IPS-15b (cell line): ENCODE data around the gene SPPL3.

Source experiments
- H3K27me3 ChIP-seq: one replicate; pipeline ENCODE4 v1.6.1; 2013; ENCODE audit warnings: low read length; ENCODE audit not compliant: control insufficient read depth, insufficient read depth
- H3K36me3 ChIP-seq: one replicate; pipeline ENCODE4 v1.6.1; 2013; ENCODE audit warnings: low read length; ENCODE audit not compliant: control insufficient read depth, insufficient read depth
- H3K4me1 ChIP-seq: one replicate; pipeline ENCODE4 v1.6.1; 2013; ENCODE audit warnings: mild to moderate bottlenecking, low read length; ENCODE audit not compliant: control insufficient read depth, insufficient read depth
- H3K4me3 ChIP-seq: one replicate; pipeline ENCODE4 v1.5.1; 2013; ENCODE audit warnings: low read depth, low read length
- H3K9ac ChIP-seq: one replicate; pipeline ENCODE4 v1.6.1; 2013; ENCODE audit warnings: low read depth, mild to moderate bottlenecking, low read length
- H3K9me3 ChIP-seq: one replicate; pipeline ENCODE4 v1.6.1; 2013; ENCODE audit warnings: mild to moderate bottlenecking, low read length; ENCODE audit not compliant: control insufficient read depth, insufficient read depth

Gene SPPL3

DNA sequence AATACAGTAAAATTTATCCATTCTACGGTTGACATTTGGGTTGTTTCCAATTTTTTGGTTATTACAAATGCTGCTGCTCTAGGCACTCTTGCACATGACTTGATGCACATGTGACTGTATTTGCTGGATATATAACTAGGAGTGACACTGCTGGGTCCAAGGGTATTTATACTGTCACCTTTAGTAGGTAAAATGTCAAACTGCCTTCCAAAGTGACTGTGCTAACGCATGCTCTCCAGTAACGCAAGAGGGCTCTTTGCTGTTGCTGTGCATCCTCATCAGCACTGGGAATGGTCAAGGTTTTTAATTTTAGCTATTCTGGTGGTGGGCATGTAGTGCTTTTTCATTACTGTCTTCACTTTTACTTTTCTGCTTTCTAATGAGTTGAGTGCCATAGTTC lies 116.3 kb downstream of the SPPL3 start:
- H3K4me1 ChIP-seq: no peaks in the 10 kb centered on the region

DNA sequence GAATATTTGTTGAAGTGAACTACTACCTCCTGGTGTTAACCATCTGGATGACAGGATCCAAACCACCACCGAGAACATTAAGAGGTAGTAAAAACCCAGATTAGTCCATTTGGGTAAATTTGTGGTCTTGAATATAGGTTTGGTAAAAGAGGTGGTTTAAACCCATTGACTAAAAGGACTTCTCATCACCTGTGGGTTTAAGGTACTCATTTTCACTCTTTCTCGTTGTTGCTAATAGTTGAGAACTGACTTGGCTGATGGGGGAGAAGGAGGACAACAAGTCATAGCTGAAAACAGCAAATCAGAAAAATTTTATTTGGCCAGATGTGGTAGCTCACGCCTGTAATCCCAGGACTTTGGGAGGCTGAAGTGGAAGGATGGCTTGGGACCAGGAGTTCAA lies 119.4 kb downstream of the SPPL3 start:
- no peaks in the 10 kb centered on the region for H3K36me3 ChIP-seq
- H3K27me3 ChIP-seq: no peaks in the 10 kb centered on the region

More for the DNA sequence above, 116.3 kb downstream of the SPPL3 start:
- no peaks in the 10 kb centered on the region for H3K9me3 ChIP-seq
- no peaks in the 10 kb centered on the region for H3K36me3 ChIP-seq
- no peaks in the 10 kb centered on the region for H3K27me3 ChIP-seq
- no peak overlapping the region for H3K9ac ChIP-seq
- H3K4me3 ChIP-seq: no peak overlapping the region

DNA sequence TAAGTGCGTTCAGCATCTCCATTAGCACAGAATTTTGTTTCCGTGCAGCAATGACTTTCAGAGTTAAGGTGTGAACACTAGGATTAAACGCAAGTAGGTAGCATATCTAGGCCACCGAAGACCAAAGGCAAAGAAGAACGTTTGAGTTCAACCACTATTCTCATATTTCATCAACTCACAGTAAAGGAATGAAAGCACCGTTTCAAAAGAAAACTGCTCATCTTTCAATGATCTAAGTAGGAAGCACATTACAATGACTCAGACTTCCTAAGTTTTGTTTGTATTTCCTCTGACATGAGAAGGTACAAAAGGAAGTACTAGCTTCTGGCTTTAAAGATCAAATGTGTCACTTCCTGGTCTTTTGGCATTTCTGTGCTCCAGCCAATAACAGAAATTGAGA lies 121.0 kb downstream of the SPPL3 start:
- Histone ChIP-seq H3K4me3 (no peak overlapping the region), H3K27me3 (no peaks in the 10 kb centered on the region), H3K36me3 (no peaks in the 10 kb centered on the region), H3K9ac (no peak overlapping the region), H3K9me3 (no peaks in the 10 kb centered on the region), H3K4me1 (no peaks in the 10 kb centered on the region)

More for the DNA sequence above, 119.4 kb downstream of the SPPL3 start:
- no peaks in the 10 kb centered on the region for H3K9me3 ChIP-seq
- no peak overlapping the region for H3K4me3 ChIP-seq
- no peaks in the 10 kb centered on the region for H3K4me1 ChIP-seq
- H3K9ac ChIP-seq: no peak overlapping the region

DNA sequence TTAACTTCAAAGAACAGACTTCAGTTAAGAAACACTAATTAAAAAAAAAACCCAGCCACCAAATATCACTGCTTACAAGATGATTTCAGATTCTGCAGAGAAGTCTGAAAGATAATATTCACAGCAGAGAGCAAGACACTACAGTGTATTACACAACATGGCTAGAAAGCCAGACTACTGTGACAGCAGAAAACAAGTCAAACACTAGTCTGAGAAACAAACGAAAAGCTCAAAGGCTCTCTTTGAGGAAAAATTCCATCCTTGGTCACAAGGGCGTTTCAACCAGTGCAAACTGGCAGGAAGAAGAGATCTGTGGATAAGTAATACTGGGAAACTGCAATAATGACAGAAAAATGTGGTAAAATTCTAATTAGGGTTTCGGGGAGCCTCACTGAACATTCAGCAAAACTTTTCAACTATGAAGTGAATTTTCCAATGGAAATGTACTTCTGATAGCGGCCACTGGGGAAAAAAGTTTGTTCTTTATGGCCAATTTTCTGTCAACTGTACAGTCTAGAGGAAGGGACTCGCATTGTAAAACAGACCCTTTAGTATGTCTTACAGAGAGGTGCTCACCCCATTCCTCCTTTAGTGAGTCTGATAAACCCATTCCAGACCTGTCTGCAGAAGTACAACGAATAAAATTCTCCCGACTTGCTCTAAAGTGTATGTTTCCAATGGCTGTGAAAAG lies 128.2 kb downstream of the SPPL3 start:
- no peak overlapping the region for H3K4me3 ChIP-seq
- no peaks in the 10 kb centered on the region for H3K4me1 ChIP-seq
- no peak overlapping the region for H3K9ac ChIP-seq
- no peaks in the 10 kb centered on the region for H3K36me3 ChIP-seq
- no peaks in the 10 kb centered on the region for H3K27me3 ChIP-seq
- H3K9me3 ChIP-seq: no peaks in the 10 kb centered on the region

DNA sequence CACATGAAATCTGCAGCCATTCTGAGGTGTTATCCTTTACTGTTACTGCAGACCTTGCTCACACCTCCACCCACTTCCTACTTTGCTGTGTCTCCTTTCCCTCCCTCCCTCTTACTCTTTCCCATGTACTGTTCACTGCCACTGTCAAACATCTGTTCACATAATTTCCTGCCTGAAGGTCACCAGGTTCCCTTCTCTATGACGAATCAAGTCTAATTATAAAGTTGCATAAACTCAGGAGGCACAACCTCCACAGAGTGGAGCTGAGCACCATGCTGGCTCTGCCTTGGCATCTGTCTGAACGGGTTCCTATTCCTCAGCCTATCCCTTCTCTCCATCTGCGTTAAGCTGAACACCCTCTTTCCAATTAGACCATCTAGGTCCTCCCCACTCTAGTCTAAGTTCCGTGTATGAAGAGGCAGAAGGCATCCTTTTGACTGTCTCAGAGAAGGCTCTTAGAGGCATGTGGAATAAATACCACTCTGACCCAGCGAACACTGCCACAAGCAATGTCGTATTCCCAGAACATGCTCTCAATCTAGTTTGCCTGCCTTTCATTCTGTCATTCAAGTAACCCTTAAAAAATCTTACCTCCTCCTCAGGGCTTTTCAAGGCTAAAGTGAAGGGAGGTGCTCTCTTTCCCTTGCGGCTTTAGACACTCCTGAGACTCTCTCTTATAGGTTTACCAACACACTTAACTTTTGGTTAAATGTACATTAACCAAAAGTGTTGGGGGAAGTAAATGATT lies 129.8 kb downstream of the SPPL3 start:
- H3K9me3 ChIP-seq: no peaks in the 10 kb centered on the region
- no peak overlapping the region for H3K4me3 ChIP-seq
- no peak overlapping the region for H3K9ac ChIP-seq
- no peaks in the 10 kb centered on the region for H3K36me3 ChIP-seq
- H3K27me3 ChIP-seq: no peaks in the 10 kb centered on the region
- no peaks in the 10 kb centered on the region for H3K4me1 ChIP-seq

DNA sequence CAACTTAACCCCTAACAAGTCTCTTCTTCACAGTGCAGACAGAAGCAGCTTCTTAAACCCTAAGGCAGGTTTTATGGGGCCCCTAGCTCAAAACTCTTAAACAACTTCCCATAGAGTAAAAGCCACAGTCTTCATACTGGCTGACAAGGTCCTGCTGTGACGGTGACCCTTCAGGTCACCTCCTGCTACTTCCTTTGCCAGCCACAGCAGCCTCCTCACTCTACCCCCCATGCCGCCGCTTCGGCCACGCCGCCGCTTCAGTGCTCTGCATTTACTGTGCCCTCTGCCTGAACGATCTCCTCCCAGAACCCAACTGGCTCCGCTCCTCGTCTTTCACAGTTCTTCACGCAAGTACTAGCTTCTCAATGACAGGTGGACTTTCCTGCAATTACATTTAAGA lies 133.1 kb downstream of the SPPL3 start:
- Histone ChIP-seq H3K36me3 (peaks cover 20% of the 10 kb centered on the region), H3K4me3 (no peak overlapping the region), H3K9me3 (no peaks in the 10 kb centered on the region), H3K9ac (no peak overlapping the region), H3K27me3 (no peaks in the 10 kb centered on the region), H3K4me1 (no peaks in the 10 kb centered on the region)

DNA sequence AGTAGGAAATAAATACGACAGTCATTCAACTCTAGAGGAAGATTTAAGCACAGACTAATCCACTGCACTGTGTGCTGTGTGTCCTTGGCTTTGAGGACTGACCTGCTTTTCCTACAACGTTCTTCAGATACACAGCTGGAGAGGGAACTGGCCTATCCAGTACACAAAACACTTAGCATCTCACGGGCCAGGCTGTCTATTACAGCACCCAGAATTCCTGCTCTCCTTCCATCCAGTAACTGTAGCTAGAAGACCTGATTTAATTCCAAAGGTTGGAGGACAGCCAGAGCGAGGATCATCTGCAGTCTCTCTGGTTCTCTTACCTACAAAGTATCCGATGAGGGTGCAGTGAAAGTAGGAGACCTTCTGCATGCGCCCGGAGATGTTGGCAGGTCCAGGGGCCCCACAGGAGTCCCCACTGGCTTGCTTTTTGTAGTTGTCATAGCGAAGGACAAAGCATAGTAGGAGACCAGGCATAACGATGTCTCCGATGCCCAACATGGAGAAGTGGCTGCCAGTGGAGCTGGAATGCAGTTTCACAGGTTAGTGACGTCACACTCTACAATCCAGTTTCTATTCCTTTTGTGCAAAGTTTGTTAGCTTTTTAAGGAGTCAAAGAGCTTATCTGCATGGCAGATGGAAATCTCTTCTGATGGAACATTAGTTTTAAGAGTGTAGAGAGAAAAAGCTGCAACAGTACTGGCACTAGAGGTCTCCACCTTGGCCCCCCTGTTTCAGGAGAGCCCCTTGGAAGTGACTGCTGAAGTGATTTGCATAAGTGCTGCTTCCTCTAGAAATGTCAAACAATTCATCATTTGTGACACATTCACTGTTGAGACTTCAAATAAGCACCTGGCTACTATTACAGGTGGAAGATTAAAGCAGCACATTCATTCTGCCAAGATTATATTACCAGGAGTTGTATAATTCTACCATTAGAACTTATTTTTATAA lies 136.8 kb downstream of the SPPL3 start:
- H3K27me3 ChIP-seq: no peaks in the 10 kb centered on the region
- no peaks in the 10 kb centered on the region for H3K4me1 ChIP-seq
- H3K9me3 ChIP-seq: no peaks in the 10 kb centered on the region
- H3K4me3 ChIP-seq: no peak overlapping the region
- no peak overlapping the region for H3K9ac ChIP-seq
- peaks cover 26% of the 10 kb centered on the region for H3K36me3 ChIP-seq

DNA sequence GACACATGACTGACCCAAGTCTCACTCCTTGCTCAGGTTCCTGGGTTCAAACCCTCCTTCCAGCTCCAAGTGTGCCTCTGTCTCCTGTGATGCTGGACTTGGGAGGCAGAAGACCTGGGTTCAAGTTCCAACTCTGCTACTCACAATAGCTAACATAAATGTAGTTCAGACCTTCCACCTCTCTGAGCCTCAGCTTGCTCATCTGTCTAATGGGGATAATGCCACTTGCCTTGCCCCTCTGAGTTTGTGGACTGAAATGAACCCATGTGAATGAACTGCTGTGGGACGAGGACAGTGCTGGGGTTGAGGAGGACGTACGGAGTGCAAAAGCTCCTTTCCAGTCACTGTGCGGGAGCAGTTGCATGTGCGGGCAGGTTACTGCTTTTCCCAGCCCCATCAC lies 137.6 kb downstream of the SPPL3 start:
- Histone ChIP-seq H3K4me1 (no peaks in the 10 kb centered on the region), H3K4me3 (no peak overlapping the region), H3K9me3 (no peaks in the 10 kb centered on the region), H3K36me3 (peaks cover 26% of the 10 kb centered on the region), H3K27me3 (no peaks in the 10 kb centered on the region), H3K9ac (no peak overlapping the region)

DNA sequence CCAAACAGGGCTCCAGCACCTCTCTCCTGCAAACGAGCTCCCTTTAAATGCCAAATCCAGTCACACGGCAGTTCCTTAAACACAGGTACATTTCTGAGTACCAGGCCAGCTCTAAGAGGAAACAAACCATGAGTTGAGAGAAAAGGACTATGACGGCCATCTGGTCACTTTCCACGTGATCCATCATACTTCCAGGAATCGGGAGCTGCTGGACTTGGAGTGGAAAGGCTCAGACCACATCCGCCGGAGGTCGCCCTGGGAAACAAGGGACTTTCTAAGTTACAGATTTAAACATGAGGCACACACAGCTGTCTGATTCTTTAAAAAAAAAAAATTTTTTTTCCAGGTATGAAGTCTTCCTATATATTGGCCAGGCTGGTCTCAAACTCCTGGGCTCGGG lies 139.3 kb downstream of the SPPL3 start:
- Histone ChIP-seq H3K9me3 (no peaks in the 10 kb centered on the region), H3K27me3 (no peaks in the 10 kb centered on the region), H3K9ac (no peak overlapping the region), H3K4me3 (no peak overlapping the region), H3K4me1 (no peaks in the 10 kb centered on the region), H3K36me3 (peaks cover 29% of the 10 kb centered on the region)

DNA sequence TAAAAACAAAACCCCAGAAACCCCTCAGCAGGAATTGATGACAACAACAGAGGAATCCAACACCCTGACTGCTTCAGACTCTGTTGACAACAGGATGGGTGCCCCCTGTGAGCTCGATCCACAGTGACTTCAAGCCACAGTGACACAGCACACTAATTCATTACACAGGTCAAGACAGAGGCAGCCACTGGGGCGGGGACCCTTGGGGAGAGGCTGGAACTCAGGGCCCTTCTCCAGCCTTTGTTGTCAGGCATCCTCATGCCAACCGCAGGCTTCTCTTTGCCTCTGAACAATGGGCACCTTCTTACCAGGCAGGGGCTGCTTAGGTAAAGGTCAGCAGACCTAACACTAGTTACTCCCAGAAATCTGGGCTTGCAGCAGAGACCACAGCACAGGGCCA lies 140.9 kb downstream of the SPPL3 start:
- Histone ChIP-seq H3K9ac (no peak overlapping the region), H3K4me3 (no peak overlapping the region), H3K36me3 (peaks cover 25% of the 10 kb centered on the region), H3K27me3 (no peaks in the 10 kb centered on the region), H3K4me1 (no peaks in the 10 kb centered on the region), H3K9me3 (no peaks in the 10 kb centered on the region)

DNA sequence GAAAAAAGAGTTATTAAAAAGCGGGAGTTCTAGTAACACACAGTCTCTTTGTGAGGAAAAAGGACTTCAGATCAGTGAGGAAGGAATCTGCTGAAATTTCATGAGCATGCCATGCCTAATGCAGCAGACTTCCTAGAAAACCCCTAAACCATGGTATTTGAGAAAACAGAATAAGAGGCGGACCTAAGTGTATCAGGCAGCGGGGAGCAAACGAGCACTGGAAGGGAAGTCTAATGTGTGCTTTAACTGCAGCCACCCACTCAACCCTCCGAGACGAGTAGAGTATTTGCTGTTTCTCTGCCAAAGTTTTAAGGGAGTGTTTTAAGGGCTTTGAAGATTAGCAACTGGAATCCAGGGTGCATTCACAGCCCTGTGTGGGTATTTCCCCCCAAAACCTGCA lies 142.1 kb downstream of the SPPL3 start:
- no peaks in the 10 kb centered on the region for H3K27me3 ChIP-seq
- H3K4me1 ChIP-seq: no peaks in the 10 kb centered on the region
- H3K36me3 ChIP-seq: peaks cover 17% of the 10 kb centered on the region
- H3K9ac ChIP-seq: no peak overlapping the region
- no peak overlapping the region for H3K4me3 ChIP-seq
- H3K9me3 ChIP-seq: no peaks in the 10 kb centered on the region
